HG03565 (cell line): ENCODE data around the gene LILRB5.
A peak's percentile ranks its signal among the peaks of the same experiment; 100 is the strongest.
"Not testable (repeated sequence)": the region's sequence is repeated elsewhere in the genome, so short reads cannot be mapped to it uniquely, and the experiment has no call there.

Experiments used
- ATAC-seq: cut with Tn5 transposase; IDR thresholded peaks from one replicate; pipeline ENCODE4 v1.9.1; 2021; ENCODE audit warnings: mild to moderate bottlenecking, moderate library complexity; ENCODE audit not compliant: unreplicated experiment

LILRB5 gene

DNA sequence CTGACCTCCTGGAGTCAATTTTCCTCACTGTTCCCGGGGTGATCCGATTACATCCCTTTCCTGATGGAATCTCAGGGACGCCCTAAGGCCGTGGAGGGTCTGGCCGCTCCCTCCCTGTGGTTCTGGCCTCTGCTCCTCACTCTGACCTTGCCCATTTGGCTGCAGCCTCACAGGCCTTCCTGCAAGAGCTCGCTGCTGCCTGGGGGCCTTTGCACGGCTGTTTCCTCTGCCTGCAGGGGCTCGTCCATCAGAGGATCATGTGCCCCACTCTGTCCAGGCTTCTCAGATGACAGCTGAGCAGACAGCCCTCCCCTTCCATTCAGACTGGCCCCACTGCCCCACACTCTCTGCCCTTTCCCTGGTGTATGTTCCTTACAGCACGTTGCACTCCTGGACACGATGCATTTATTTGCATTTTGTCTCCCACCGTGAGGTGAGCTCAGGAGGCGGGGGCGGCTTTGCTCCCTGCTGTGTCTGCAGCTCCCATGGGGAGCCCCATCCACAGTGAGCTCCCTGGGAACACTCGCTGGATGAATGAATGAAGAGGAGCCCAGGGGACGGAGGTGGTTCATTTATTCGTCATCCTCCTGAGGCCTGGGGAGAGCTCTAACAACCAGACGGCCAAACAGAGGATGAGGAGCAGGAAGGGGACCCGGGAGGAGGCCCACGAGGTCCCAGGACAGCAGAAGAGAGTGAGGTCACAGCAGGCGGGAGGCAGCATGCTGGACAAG is 39.4 kb downstream of the LILRB5 start:
- ATAC-seq: not testable (repeated sequence)

DNA sequence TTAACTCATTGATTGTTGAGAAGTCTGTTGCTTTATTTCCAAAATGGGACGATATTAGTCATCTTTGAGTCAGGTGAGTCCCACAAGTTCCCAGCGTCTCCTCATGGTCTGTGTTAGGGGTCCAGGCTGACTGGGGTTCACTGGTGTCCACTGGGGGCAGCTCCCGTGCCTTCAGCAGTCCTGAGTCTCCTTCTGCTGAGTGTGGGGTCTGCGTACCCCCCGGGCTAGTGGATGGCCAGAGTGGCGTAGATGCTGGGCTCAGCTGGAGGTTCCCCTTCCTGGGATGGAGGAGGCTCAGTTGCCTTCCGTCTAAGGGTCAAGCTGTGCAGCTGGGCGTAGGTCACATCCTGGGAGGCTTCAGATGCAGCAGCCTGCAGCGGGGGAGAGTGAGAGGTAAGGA is 40.2 kb downstream of the LILRB5 start:
- no peak for ATAC-seq

DNA sequence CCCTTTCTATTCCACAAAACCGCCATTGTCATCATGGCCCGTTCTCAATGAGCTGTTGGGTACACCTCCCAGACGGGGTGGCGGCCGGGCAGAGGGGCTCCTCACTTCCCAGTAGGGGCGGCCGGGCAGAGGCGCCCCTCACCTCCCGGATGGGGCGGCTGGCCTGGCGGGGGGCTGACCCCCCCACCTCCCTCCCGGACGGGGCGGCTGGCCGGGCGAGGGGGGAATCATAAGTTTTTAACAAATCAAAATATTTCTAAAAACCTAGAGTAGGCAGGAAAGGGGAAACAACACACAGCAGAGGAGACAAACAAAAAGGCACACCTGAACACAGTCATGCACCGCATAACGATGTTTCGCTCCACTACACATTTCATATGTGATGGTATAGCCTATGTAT is 42.3 kb downstream of the LILRB5 start:
- not testable (repeated sequence) for ATAC-seq

DNA sequence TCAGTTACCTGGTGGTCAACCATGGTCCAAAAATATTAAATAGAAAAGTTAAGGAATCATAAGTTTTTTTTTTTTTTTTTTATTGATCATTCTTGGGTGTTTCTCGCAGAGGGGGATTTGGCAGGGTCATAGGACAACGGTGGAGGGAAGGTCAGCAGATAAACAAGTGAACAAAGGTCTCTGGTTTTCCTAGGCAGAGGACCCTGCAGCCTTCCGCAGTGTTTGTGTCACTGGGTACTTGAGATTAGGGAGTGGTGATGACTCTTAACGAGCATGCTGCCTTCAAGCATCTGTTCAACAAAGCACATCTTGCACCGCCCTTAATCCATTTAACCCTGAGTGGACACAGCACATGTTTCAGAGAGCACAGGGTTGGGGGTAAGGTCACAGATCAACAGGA is 42.9 kb downstream of the LILRB5 start:
- ATAC-seq: not testable (repeated sequence)

DNA sequence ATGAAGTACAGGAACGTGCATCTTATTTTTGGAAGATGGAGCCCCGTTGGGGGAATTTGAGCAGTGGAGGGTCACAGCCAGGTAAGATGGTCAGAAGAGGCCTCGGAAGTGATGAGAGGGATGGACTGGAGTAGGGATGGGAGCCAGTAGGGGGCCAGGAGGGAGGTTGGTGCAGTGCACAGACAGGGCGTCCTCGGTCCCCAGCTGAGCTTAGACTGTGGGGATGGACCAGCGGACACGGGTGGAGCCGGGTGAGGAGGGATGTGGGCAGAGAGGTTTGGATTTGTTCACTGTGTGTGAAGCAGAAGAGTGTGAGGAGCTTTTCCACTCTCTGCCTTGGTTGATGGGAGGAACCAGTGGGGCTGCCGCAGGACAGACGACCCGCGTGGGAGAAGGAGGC is 45.8 kb downstream of the LILRB5 start:
- ATAC-seq: no peak

DNA sequence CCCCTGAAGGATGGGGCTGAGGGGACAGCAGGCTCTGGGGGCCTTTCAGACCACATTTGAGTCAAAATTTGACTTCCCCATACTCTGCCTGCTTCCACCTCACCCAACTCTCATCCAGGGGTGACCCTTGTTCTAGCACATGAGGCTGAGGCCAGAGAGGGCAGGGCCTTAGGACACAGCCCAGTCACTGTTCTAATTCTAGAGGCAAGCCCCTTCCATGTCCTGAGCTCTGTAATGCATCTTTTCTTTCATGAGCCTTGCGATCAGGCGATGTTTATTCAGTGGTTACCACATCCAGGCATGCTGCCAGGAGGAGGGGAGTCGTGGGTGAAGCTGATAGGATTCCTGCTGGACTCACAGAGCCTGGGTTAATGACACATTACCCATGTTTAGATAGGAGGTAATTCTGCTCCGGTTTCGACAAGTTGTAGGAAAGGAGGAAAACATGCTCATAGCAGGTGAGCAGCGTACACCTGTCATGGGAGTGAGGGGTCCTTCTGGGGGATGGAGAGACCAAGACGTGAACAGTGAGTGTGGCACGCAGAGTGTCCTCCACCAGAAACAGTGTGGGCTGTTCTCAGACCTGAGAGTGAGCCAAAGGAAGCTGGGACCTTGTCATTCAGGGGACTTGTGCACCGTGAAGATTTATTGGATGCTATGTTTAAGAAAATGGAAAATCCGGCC is 47.1 kb downstream of the LILRB5 start:
- no peak for ATAC-seq

DNA sequence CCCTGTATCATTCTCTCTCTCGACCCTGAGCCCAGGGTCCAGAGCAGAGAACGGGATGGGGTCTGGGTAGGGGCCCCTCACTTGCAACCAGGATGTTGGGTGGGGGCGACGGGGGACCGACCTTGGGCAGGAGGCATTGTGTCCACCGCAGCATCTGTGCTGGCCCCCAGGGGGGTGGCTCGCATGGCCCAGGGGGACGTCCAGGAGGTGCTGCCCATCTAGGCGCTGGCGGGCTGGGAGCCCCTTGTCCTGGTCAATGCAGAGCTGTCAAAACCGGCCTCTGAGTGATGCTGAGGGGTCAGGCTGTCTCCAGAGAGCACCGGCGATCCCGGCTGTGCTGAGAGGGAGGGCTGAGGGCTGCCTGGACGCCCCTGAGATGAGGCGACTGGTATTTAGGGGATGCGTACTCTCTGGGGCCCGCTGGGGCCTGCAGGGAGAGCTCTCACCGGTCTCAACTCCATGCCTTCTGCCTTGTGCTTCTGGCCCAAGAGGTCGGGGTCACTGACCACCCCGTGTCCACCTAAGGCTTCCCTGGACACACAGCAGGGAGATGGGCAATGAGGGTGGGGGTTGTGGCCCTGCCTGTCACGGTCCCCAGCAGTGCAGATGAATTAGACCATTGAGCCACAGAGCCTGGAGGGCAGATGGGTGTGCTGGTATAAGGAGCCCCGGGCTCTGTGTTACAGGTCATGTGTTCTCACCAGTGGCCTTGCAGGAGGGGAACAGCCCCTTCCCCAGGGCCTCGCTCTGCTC is 47.8 kb downstream of the LILRB5 start:
- ATAC-seq: no peak

DNA sequence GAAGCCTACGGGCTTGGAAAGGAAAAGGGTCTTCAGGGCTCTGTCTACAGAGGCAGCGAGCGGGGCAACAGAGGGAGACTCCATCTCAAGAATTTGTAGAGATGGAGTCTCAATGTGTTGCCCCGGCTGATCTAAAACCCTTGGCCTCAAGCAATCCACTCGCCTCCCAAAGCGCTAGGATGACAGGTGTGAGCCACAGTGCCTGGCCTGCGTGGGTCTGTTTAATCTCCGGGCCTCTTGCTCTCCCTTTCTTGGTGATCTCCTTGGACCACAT is 48.4 kb downstream of the LILRB5 start:
- no peak for ATAC-seq

DNA sequence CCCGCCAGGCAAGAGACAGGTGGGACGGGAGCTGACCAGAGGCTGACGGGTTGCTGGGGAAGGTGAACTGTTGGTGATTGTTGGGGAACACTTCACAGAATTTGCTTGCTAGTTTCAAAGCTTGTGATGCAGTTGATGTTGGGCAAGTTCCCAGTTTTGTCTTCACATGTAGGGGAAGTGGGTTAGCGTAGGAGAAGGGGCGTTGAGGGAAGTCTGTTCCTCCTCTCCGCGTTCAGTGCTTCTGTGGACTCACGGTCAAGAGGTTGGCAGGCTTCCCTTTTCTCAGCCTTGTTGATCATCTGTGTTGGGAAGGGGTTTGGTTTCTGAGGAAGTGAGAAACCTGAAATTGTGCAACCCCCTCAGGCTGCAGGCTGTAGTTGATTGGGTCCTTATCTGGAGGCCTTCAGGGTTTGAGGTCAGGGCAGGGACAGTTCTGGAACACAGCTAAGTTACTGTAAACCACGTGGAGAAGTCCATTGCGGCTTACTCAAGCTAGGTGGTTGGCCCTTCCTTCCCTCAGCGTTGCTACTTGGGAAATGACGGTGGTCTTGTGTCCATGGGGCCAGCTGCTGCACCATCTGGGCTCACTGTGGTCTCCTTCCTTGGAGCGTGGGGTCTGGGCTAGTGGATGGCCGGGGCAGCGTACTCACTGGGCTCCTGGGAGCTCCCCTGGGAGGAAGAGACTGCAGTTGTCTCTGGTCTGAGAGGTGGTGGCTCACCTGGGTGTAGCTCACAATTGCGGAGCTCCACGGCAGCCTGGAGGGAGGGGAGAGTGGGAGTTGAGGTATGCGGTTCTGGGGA is 48.9 kb downstream of the LILRB5 start:
- peak; percentile 30 for ATAC-seq

DNA sequence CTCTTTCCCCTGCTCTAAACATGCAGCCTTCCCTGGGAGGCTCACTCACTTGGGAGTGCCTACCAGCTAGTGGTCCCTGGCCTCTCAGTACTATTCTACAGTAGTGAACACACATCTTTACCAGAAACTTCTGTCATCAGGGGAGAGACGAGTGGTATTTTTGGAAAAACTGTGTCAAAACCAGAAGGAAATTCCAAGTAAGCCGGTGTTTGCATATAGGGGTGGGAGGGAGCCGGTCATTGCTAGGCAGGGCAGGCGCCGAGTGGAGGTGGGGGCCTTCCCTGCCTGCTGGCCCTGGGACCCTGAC is 49.4 kb downstream of the LILRB5 start:
- ATAC-seq: no peak

DNA sequence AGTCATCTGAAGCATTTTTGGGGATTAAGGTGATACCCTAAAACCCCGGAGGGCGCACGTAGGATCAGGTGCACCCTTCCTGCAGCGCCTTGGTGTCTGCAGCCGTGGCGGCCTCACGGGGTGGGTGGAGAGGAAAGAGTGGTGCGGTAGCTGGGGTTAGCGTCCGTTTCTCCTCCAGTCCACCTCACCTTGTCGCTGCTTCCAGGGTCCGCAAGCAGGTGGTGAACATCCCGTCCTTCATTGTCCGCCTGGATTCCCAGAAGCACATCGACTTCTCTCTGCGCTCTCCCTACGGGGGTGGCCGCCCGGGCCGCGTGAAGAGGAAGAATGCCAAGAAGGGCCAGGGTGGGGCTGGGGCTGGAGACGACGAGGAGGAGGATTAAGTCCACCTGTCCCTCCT is 49.9 kb downstream of the LILRB5 start:
- not testable (repeated sequence) for ATAC-seq

DNA sequence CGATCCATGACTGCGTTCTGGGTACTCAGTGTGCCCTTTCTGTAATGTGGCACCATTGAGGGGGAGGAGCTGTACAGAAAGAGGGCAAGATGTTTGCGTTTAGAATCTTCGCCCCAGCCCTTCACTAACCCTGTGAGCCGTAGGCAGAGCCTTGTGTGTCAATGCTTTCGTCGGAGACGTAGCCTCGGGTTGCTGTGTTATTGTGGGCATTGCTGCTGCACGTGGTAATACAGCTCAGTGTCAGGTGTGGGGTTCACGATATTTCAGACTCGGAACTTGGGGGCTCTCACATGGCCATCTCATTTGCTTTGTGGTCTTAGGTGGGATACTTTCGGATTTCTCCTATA is 50.3 kb downstream of the LILRB5 start:
- no peak for ATAC-seq

DNA sequence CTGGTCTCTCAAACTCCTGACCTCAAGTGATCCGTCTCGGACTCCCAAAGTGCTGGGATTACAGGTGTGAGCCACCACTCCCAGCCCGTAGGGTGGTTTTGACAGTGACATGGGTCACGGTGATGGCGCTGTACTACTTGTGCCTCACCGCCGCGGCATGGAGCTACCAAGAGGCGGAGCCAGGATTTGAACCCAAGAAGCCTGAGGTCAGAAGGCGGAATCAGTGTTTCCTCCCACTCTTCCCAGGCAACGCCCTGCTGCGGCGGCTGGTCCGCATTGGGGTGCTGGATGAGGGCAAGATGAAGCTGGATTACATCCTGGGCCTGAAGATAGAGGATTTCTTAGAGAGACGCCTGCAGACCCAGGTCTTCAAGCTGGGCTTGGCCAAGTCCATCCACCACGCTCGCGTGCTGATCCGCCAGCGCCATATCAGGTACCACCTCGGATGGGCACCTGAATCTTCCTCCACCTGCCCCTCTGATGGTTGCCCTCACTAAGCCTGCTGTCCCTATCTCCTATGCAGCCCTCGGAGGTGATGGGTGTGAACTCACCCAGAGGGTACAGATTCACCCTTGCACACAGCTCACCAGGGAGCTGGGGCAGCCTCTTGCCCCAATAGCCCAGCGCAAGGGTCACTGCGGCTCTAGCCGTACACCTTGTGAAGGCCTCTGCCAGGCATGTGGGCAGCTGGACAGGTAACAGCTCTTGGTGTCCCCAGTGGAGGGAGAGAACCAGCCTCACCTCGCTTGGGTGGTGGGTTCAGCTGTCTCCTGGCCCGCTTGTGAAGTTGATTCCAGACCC is 50.8 kb downstream of the LILRB5 start:
- no peak for ATAC-seq

DNA sequence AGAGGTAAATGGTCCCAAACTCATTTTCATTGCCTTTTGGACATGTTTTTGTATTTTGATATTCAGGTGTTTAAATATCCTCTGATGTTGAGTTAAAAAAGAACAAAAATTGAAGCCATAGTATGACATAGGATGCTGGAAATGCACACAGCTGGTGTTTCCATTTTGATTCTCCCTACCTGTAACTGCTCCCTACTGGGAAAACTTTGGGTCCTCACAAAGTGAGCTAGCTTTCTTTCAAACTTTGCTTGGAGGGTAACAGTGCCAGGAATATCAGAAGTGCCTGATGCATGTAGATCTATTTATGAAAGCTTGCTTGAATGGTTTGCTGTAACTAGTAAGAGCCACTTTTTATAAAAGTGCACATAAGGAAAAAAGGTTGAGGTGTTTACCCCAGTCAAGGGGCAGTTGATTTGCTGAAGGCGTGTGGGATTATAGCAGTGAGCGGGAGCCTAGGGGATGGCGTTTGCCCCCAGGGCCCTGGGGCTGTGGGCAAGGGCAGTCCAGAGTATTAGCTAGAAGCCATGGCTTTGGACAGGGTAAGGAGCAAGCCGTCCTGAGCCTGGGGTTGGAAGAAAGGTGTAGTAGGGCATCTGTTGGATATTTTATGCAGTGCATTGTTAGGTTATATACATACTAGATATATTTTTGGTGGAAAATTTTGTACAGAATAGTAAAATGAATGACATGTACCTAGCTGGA is 52.2 kb downstream of the LILRB5 start:
- no peak for ATAC-seq

DNA sequence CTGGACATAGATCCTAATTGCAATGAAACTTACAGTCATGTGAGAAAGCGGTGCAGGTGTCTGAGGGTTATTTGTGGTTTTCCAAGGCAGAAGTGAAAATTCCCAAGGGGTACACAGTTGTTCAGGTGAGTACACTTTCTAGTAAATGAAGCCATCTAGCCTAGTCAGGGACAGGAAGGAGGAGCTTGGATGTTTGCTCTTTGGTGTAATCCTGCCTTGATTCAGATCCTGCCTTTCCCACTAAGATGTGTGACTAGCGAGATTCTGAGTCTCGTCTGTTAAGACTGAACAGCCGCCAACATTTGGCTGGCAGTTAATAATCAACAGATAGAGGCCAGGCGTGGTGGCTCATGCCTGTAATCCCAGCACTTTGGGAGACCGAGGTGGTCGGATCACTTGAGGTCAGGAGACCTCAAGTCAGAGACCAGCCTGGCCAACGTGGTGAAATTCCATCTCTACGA is 53.9 kb downstream of the LILRB5 start:
- ATAC-seq: no peak

DNA sequence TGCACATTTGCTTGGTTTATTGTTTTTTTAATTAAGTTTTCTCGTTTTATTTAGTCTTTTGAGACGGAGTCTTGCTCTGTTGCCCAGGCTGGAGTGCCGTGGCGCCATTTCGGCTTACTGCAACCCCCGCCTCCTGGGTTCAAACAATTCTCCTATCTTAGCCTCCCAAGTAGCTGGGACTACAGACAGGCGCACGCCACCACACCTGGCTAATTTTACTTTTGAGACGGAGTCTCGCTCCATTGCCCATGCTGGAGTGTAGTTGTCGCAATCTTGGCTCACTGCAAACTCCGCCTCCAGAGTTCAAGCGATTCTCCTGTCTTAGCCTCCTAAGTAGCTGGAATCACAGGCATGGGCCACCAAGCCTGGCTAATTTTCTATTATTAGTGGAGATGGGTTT is 55.1 kb downstream of the LILRB5 start:
- no peak for ATAC-seq

DNA sequence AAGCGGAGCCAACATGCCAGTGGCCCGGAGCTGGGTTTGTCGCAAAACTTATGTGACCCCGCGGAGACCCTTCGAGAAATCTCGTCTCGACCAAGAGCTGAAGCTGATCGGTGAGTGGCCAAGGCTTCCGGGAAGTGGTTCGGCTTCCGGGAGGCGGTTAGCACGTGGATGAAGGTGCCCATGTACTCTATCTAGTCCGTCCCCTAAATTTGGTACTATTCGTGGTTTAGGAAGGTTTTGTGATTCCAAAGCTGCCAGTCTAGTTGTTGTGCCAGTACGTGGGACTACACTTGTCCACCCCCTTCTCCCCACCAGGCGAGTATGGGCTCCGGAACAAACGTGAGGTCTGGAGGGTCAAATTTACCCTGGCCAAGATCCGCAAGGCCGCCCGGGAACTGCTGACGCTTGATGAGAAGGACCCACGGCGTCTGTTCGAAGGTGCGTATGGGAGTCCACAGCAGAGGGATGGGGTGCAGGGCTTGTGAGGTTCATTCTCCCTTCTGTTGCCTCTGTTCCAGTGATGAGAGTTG is 55.8 kb downstream of the LILRB5 start:
- no peak for ATAC-seq
